Natural killer cell (primary cell): ENCODE results near the gene SPRYD3. TPM values are rescaled to one million over a fixed set of nuclear protein-coding genes. Genes with fewer than 3 reads are reported as not detected.

Experiments
- ATAC-seq, 3 donors: fragments of 150-1000 bp in 2 of 3; fragments of 200-7000 bp in 1 of 3; cut with Tn5 transposase; 1 replicate in 1 of 3; 2 replicates in 2 of 3; pipeline ENCODE4 v1.10.0; 2021; ENCODE audit warnings: mild to moderate bottlenecking in 2 of 3, moderate library complexity in 2 of 3
- DNase-seq, 2 donors: peaks; one replicate each; pipeline versions ENCODE4 v3.0.0 to v3.0.0-alpha.2; 2013 to 2021; ENCODE audit warnings: mixed read lengths in 1 of 2
- H3K27ac ChIP-seq: one replicate; pipeline ENCODE4 v1.5.1; 2013; ENCODE audit warnings: mild to moderate bottlenecking, low read length
- H3K27me3 ChIP-seq: one replicate; pipeline ENCODE4 v1.6.1; 2013; ENCODE audit warnings: low read length; ENCODE audit not compliant: control insufficient read depth, insufficient read depth
- H3K36me3 ChIP-seq: one replicate; pipeline ENCODE4 v1.6.1; 2013; ENCODE audit warnings: low read length; ENCODE audit not compliant: control insufficient read depth, insufficient read depth
- H3K4me1 ChIP-seq: one replicate; pipeline ENCODE4 v1.6.1; 2013; ENCODE audit warnings: low read length; ENCODE audit not compliant: control insufficient read depth, insufficient read depth
- H3K4me3 ChIP-seq: one replicate; pipeline ENCODE4 v1.5.1; 2013; ENCODE audit warnings: low read length
- H3K9me3 ChIP-seq: one replicate; pipeline ENCODE4 v1.6.1; 2013; ENCODE audit warnings: low read length; ENCODE audit not compliant: control insufficient read depth, insufficient read depth
- H3K27ac Mint-ChIP-seq, 2 donors: one replicate each; pipeline ENCODE4 v1.8.0; 2022; ENCODE audit warnings: mild to moderate bottlenecking in 2 of 2, mixed read lengths in 2 of 2, moderate library complexity in 1 of 2
- H3K27me3 Mint-ChIP-seq, 2 donors: one replicate each; pipeline ENCODE4 v1.8.0; 2022; ENCODE audit warnings: low read depth in 2 of 2, mixed read lengths in 2 of 2
- H3K36me3 Mint-ChIP-seq: one replicate; pipeline ENCODE4 v1.8.0; 2022; ENCODE audit warnings: mixed read lengths
- H3K4me1 Mint-ChIP-seq, 2 donors: one replicate each; pipeline ENCODE4 v1.8.0; 2022; ENCODE audit warnings: mixed read lengths in 2 of 2
- H3K4me3 Mint-ChIP-seq: one replicate; pipeline ENCODE4 v1.8.0; 2022; ENCODE audit warnings: mild to moderate bottlenecking, moderate library complexity, mixed read lengths
- H3K9me3 Mint-ChIP-seq, 2 donors: one replicate each; pipeline ENCODE4 v1.8.0; 2022; ENCODE audit warnings: mixed read lengths in 2 of 2
- CTCF ChIP-seq: fragments of 200-600 bp; IDR thresholded peaks from one replicate; pipeline ENCODE4 v1.8.0; 2022; ENCODE audit warnings: antibody characterized with exemption
- WGBS: methylation state at CpG from one replicate; pipeline ENCODE4 v1.1.7; 2013; ENCODE audit warnings: missing lambda C conversion rate; ENCODE audit not compliant: insufficient coverage; 5-methylcytosine and 5-hydroxymethylcytosine counted together
- intact Hi-C: fragments of 100-400 bp; cut with micrococcal nuclease; formaldehyde crosslinking; loops from one replicate; pipeline ENCODE4 v1.14.2; 2022
- total RNA-seq, 4 donors: library from RNA; stranded (reverse); fragments of 120-200 nt in 1 of 4; gene quantifications; one replicate each; pipeline versions ENCODE4 v1.2.3 to v1.2.4, GENCODE V29; 2013 to 2022

Gene SPRYD3
- total RNA-seq, 3 donors from 2014 or later (not counting 1 experiment from before 2014, with no cell fraction given), result 32.6 to 48.0 (median 42.6) TPM

DNA sequence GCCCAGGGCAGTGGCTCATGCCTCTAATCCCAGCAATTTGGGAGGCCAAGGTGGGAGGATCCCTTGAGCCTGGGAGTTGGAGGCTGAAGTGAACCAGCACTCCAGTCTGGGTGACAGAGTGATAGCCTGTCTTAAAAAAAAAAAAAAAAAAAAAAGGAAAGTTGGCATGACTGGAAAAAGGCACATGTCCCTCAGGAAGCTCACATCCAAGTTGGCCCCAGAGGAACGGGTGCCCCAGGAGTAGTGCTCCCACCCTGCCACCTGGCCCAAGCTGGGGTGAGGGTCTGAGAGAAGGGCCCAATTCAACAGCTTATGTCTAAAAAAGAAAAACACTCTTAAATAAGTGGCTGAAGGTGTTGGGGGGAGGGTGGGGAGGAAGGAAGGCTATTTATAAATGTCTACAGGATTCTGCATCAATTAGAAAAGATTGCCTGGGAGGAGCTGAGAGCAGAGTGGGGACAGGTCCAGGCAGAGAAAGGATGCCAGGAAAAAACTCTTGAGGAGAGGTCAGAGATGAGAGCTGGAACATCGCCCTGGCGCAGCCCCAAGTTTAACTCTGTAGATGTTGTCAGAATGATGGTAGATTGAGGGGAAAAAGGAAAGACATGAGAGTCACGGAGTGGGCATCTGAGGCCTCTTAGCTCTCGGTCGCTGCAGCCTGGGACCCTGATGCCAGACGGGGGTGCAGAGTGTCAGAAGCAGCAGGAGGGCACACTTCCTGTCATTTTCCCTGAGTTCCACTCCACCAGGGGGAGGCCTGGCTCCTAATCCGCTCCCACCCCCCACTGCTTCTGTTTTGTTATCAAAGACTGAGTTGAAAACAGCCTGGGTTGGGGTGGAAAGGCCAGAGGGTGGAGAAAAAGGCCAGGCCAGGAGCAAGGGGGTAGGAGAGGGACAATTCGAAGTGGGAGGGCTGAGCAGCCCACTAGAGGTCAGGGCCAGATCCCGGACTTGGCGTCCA lies 7.3 kb downstream of the SPRYD3 start:
- no peak for TF ChIP-seq CTCF
- Mint-ChIP-seq H3K36me3 (peaks cover 7% of the 10 kb centered on the region), H3K4me3 (no peak overlapping the region), H3K27me3 (no peaks in the 10 kb centered on the region), H3K27ac (peak overlapping the region in 1 of 2 donors; percentile 69), H3K4me1 (peaks cover 27 to 34% of the 10 kb centered on the region in 2 donors), H3K9me3 (no peaks in the 10 kb centered on the region)
- DNase-seq, result no peak
- no peaks in the 10 kb centered on the region for H3K27me3 ChIP-seq
- peaks cover 12% of the 10 kb centered on the region for H3K4me1 ChIP-seq
- H3K4me3 ChIP-seq, result no peak overlapping the region
- peaks cover 65% of the 10 kb centered on the region for H3K36me3 ChIP-seq
- no peak for ATAC-seq
- no peaks in the 10 kb centered on the region for H3K9me3 ChIP-seq
- no peak overlapping the region for H3K27ac ChIP-seq
- 95% methylated on average over 10 of the region's 11 CpGs for WGBS
- intact Hi-C loops, result no loop called here

DNA sequence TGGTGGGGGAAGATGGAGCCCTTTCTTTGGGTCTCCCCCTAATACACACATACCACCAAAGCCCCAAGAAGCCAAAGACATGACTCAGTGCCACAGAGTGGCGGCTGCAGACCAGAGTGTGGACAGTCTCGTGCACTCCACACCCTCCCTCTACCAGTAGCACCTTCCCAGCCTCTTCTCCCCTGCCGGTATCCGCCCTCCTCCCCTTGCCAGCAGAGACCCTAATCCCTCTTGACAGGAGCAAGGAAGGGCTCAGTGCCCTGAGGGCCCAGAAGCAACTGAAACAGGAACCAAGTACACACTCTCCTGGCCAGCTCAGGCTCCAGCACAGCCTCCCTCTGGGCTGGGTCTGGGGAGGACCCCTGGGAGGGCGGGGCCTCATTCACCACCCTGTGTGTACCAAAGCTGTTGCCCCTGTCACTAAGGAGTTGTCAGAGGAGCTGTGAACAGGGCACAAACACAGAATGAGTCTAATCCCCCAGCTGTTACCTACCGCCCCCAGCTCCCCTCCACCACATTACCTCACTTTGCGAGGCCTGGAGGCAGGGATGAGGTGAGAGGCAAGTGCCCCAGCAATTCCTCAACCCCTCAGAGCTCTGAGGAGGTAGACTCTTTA lies 8.2 kb downstream of the SPRYD3 start:
- no peaks in the 10 kb centered on the region for H3K27me3 Mint-ChIP-seq
- no peak for DNase-seq
- WGBS, result 95% methylated on average over 5 of the region's 7 CpGs
- H3K4me3 Mint-ChIP-seq, result no peak overlapping the region
- peaks cover 19 to 35% of the 10 kb centered on the region in 2 donors for H3K4me1 Mint-ChIP-seq
- Histone ChIP-seq H3K4me1 (peaks cover 12% of the 10 kb centered on the region), H3K27me3 (no peaks in the 10 kb centered on the region), H3K27ac (no peak overlapping the region), H3K36me3 (peaks cover 65% of the 10 kb centered on the region), H3K9me3 (no peaks in the 10 kb centered on the region), H3K4me3 (no peak overlapping the region)
- intact Hi-C loops, result no loop called here
- H3K36me3 Mint-ChIP-seq, result peaks cover 7% of the 10 kb centered on the region
- ATAC-seq, result no peak
- H3K27ac Mint-ChIP-seq, result peak overlapping the region in 1 of 2 donors; percentile 69
- H3K9me3 Mint-ChIP-seq, result no peaks in the 10 kb centered on the region
- no peak for TF ChIP-seq CTCF

GRCh38 chr12:53069621-53070410 lies 9.4 kb downstream of the SPRYD3 start:
- DNase-seq, result no peak
- no peak overlapping the region for H3K4me3 Mint-ChIP-seq
- no peak overlapping the region for H3K27ac Mint-ChIP-seq

More at GRCh38 chr12:53069621-53070410, 9.4 kb downstream of the SPRYD3 start:
- Histone ChIP-seq H3K27ac (no peak overlapping the region), H3K4me3 (no peak overlapping the region), H3K27me3 (no peaks in the 10 kb centered on the region), H3K4me1 (peaks cover 12% of the 10 kb centered on the region), H3K36me3 (peaks cover 66% of the 10 kb centered on the region), H3K9me3 (no peaks in the 10 kb centered on the region)
- 88% methylated on average over 8 of the region's 12 CpGs for WGBS
- no peaks in the 10 kb centered on the region for H3K27me3 Mint-ChIP-seq
- no peak for TF ChIP-seq CTCF
- ATAC-seq, result no peak
- H3K36me3 Mint-ChIP-seq, result peaks cover 5% of the 10 kb centered on the region
- H3K4me1 Mint-ChIP-seq, result peaks cover 15 to 36% of the 10 kb centered on the region in 2 donors
- no peaks in the 10 kb centered on the region for H3K9me3 Mint-ChIP-seq
- intact Hi-C loops, result loop anchor here (10.0 kb wide), 1 partner anchor 275 kb away; no protein-coding TSS in a partner anchor
